ENCODE data around the gene LYST. TPM values are rescaled to one million over a fixed set of nuclear protein-coding genes. Genes with fewer than 3 reads are reported as not detected.
A peak's percentile ranks its signal among the peaks of the same experiment; 100 is the strongest.

LYST gene
- polyA plus RNA-seq, 1 donor (not counting 4 experiments of a cell fraction or from before 2014, with no cell fraction given) = 24.7 TPM

- Histone ChIP-seq H4K20me1 (ENCODE audit: control insufficient read depth, extremely low read depth, insufficient read depth, low read length) (no peaks in the 10 kb centered on the region), H3K27me3 (ENCODE audit: control insufficient read depth, extremely low read depth, insufficient read depth, low read length) (no peaks in the 10 kb centered on the region), H3K9me1 (ENCODE audit: control insufficient read depth, extremely low read depth, insufficient read depth, low read length) (no peaks in the 10 kb centered on the region), H3K9ac (ENCODE audit: control insufficient read depth, extremely low read depth, insufficient read depth, low read length) (no peak overlapping the region), H3K4me3 (ENCODE audit: control insufficient read depth in 2 of 3, extremely low read depth in 1 of 3, insufficient read depth in 2 of 3, low read depth in 1 of 3, low read length in 3 of 3) (no peak overlapping the region), H3K4me1 (ENCODE audit: control insufficient read depth, extremely low read depth, insufficient read depth, low read length) (no peaks in the 10 kb centered on the region), H3K9me3 (ENCODE audit: control insufficient read depth, low read depth, low read length) (no peaks in the 10 kb centered on the region), H3K36me3 (ENCODE audit: control insufficient read depth in 2 of 2, extremely low read depth in 1 of 2, insufficient read depth in 2 of 2, low read length in 2 of 2) (no peaks in the 10 kb centered on the region), H3K4me2 (ENCODE audit: control insufficient read depth, extremely low read depth, insufficient read depth, low read depth, low read length) (no peak overlapping the region), H3K79me2 (ENCODE audit: control insufficient read depth, insufficient read depth, low read length) (no peaks in the 10 kb centered on the region), H3K27ac (ENCODE audit: control insufficient read depth, insufficient read depth, low read length) (no peak overlapping the region), H2AFZ (ENCODE audit: control insufficient read depth, low read length) (no peak overlapping the region)
- no peak for FAIRE-seq
- dilution Hi-C loops (cut with MboI; ENCODE audit: extremely low pct_ligation_motif_present, low sequenced_read_pairs) = no loop called here
- no peak for DNase-seq (ENCODE audit: low read depth, low spot score)
- TF ChIP-seq EZH2 (IDR thresholded peaks at IDR 0.05; ENCODE audit: low read length) (no peak), CTCF (optimal IDR thresholded peaks at IDR 0.05 in 1 of 3, IDR thresholded peaks at IDR 0.05 in 1 of 3, conservative IDR thresholded peaks at IDR 0.05 in 1 of 3; ENCODE audit: extremely low read depth in 1 of 3, insufficient read depth in 2 of 3, low read length in 3 of 3) (peak; percentile 20 to 33 (median 29))
These were observed 230.6 kb downstream of the LYST start for GRCh38 chr1:235635938-235636662.

GRCh38 chr1:235632506-235633401 is 234.0 kb downstream of the LYST start:
- H3K4me2 ChIP-seq (ENCODE audit: control insufficient read depth, extremely low read depth, insufficient read depth, low read depth, low read length) = no peak overlapping the region
- H3K27ac ChIP-seq (ENCODE audit: control insufficient read depth, insufficient read depth, low read length) = no peak overlapping the region
- no peak overlapping the region for H3K4me3 ChIP-seq (ENCODE audit: control insufficient read depth in 2 of 3, extremely low read depth in 1 of 3, insufficient read depth in 2 of 3, low read depth in 1 of 3, low read length in 3 of 3)

More at GRCh38 chr1:235632506-235633401, 234.0 kb downstream of the LYST start:
- no peaks in the 10 kb centered on the region for H3K9me3 ChIP-seq (ENCODE audit: control insufficient read depth, low read depth, low read length)
- FAIRE-seq (no peak), DNase-seq (ENCODE audit: low read depth, low spot score) (no peak)
- H2AFZ ChIP-seq (ENCODE audit: control insufficient read depth, low read length) = no peak overlapping the region
- TF ChIP-seq EZH2 (IDR thresholded peaks at IDR 0.05; ENCODE audit: low read length) = no peak
- TF ChIP-seq CTCF (optimal IDR thresholded peaks at IDR 0.05 in 1 of 3, IDR thresholded peaks at IDR 0.05 in 1 of 3, conservative IDR thresholded peaks at IDR 0.05 in 1 of 3; ENCODE audit: extremely low read depth in 1 of 3, insufficient read depth in 2 of 3, low read length in 3 of 3) = no peak
- no peak overlapping the region for H3K9ac ChIP-seq (ENCODE audit: control insufficient read depth, extremely low read depth, insufficient read depth, low read length)
- H3K36me3 ChIP-seq (ENCODE audit: control insufficient read depth in 2 of 2, extremely low read depth in 1 of 2, insufficient read depth in 2 of 2, low read length in 2 of 2) = no peaks in the 10 kb centered on the region
- H4K20me1 ChIP-seq (ENCODE audit: control insufficient read depth, extremely low read depth, insufficient read depth, low read length) = no peaks in the 10 kb centered on the region
- dilution Hi-C loops (cut with MboI; ENCODE audit: extremely low pct_ligation_motif_present, low sequenced_read_pairs) = no loop called here
- no peaks in the 10 kb centered on the region for H3K4me1 ChIP-seq (ENCODE audit: control insufficient read depth, extremely low read depth, insufficient read depth, low read length)
- H3K9me1 ChIP-seq (ENCODE audit: control insufficient read depth, extremely low read depth, insufficient read depth, low read length) = no peaks in the 10 kb centered on the region
- H3K27me3 ChIP-seq (ENCODE audit: control insufficient read depth, extremely low read depth, insufficient read depth, low read length) = no peaks in the 10 kb centered on the region
- H3K79me2 ChIP-seq (ENCODE audit: control insufficient read depth, insufficient read depth, low read length) = no peaks in the 10 kb centered on the region
